Fibroblast of pulmonary artery (primary cell): ENCODE data around the gene AKAP13.

Experiments used
- DNase-seq: peaks from one replicate; pipeline ENCODE4 v3.0.0-alpha.2; 2010; ENCODE audit warnings: low read depth
- H3K4me3 ChIP-seq: replicated peaks from 2 replicates; pipeline ENCODE4 v1.5.1; 2011; ENCODE audit warnings: low read depth, mild to moderate bottlenecking, control low read depth, low read length, moderate library complexity
- TF ChIP-seq, protein P1 (sequence below): IDR thresholded peaks from 2 replicates; pipeline ENCODE4 v1.5.1; 2011; ENCODE audit warnings: mild to moderate bottlenecking, control low read depth, low read length, inconsistent platforms; ENCODE audit errors: missing control alignments

AKAP13 gene

DNA sequence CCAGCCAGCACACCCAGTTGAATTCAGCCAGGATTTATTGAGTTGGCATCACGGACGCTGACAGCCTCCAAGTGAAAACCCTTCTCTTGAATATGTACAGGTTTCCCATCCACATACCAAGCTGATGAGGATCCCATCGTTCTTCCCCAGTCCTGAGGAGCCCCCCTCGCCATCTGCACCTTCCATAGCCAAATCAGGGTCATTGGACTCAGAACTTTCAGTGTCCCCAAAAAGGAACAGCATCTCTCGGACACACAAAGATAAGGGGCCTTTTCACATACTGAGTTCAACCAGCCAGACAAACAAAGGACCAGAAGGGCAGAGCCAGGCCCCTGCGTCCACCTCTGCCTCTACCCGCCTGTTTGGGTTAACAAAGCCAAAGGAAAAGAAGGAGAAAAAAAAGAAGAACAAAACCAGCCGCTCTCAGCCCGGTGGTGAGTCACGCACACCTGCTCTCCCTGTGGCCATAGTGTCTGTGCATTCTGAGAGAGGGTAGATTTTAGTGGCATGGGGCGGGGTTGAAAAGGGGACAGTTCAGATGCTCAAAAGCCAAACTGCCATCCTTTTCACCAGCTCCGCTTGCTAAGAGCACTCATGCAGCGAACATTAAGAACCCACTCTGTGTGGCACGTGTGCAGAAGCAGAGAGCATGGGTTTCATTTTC lies 363.1 kb downstream of the AKAP13 start:
- no peak for DNase-seq
- H3K4me3 ChIP-seq: no peak overlapping the region
- TF ChIP-seq, protein P1, sequence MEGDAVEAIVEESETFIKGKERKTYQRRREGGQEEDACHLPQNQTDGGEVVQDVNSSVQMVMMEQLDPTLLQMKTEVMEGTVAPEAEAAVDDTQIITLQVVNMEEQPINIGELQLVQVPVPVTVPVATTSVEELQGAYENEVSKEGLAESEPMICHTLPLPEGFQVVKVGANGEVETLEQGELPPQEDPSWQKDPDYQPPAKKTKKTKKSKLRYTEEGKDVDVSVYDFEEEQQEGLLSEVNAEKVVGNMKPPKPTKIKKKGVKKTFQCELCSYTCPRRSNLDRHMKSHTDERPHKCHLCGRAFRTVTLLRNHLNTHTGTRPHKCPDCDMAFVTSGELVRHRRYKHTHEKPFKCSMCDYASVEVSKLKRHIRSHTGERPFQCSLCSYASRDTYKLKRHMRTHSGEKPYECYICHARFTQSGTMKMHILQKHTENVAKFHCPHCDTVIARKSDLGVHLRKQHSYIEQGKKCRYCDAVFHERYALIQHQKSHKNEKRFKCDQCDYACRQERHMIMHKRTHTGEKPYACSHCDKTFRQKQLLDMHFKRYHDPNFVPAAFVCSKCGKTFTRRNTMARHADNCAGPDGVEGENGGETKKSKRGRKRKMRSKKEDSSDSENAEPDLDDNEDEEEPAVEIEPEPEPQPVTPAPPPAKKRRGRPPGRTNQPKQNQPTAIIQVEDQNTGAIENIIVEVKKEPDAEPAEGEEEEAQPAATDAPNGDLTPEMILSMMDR: no peak

DNA sequence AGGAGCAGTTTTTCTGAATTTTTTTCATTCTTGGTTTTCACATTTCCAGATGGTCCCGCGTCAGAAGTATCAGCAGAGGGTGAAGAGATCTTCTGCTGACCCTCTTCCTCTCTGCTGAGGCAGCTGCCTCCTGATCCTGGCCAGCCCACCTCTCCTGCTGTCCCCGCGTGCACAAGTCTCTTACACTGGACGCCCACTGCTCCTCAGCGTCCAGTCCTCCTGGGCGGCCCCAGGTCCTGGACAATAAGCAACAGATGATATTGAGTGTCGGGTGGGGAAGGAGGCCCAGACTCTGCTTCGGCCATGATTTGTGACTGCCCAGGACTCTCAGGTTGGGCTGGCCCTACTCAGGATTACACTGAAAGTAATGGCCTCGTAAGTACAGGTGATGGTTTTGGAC lies 364.2 kb downstream of the AKAP13 start:
- TF ChIP-seq, protein P1: no peak
- DNase-seq: no peak
- H3K4me3 ChIP-seq: no peak overlapping the region

DNA sequence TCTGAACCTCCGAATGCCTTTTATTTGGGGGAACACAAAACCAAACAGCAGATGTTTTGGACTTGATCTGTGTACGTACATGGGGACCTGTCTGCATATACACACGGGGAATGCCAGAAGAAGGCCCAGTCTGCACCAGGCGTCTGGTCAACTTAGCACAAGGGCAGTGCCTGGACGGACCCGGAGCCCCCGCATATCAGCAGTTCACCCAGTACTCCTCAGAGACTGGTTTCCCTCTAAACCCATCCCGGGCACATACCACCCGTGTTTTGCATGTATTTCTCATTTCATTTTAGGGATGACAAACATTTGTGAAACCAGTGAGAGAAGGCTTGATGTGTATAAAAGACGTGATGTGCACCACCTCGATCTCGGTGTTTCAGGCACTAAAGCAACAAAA lies 364.6 kb downstream of the AKAP13 start:
- TF ChIP-seq, protein P1: no peak
- H3K4me3 ChIP-seq: no peak overlapping the region
- no peak for DNase-seq

DNA sequence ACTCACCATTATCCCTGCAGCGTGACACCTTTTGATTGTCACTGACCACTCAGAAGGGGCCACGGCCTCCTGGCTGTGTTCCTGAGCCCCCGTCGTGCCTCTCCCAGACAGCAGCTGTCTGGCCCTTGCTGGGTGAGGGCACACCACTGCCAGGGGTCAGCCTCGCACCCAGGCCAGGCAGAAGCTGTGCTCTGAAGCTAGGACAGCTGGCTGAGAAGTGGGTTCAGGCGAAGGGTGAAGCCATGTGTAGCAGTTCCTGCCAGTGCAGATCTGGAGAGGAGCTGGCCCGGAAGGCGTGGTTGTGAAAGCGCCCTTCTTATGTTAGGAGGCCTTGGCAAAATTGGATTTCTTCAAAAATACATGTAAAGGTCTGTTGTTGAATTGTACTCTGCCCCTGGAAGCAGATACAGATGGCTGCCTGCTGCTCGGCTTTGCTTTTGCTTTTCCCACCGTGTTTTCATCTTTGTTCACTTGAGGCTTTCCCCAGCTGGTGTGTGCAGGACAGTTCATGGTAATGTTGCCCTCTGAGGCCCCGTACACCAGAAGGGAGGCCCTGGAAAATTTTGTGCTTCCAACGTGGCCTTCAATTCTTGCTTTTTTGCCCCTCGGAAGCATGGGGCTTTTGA lies 365.2 kb downstream of the AKAP13 start:
- no peak overlapping the region for H3K4me3 ChIP-seq
- no peak for DNase-seq
- TF ChIP-seq, protein P1: no peak

DNA sequence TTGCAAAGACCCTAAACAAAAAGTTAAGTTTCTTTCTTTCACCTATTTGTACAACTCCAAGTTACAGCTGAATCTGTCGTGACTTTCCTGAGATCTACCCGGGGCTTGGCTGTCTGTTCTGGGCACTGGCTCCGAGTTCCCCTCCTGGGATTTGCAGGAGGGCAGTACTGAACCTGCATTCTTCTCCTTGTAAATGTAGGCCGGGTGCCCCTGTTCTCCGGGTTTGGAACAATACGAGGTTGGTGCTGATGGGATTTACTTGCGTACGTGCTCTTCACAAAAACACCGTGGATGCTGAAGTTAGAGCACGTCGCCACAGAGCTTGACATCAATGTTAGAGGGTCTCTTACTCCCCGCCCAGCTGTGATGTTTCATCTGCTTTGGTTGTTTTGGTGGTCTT lies 366.2 kb downstream of the AKAP13 start:
- H3K4me3 ChIP-seq: no peak overlapping the region
- TF ChIP-seq, protein P1: no peak
- no peak for DNase-seq

DNA sequence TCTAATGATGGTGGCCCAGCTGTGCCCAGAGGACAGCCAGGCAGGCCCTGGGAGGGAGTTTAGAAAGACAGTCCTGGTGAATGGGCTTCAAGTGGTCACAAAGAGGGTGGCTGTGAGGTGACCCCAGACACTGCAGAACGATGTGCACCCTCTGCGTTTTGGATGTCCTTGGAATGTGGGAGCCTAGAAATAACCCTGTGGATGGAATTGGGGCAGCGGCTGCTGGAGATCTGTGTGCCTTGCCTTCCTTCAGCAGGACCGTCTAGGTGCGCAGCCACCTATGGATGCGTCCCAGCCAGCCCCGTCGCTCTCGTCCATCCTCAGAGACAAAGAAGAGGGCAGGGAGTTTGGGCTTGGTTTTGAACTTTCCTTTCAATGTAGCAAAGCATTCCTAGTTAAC lies 367.8 kb downstream of the AKAP13 start:
- H3K4me3 ChIP-seq: no peak overlapping the region
- TF ChIP-seq, protein P1: no peak
- DNase-seq: no peak

DNA sequence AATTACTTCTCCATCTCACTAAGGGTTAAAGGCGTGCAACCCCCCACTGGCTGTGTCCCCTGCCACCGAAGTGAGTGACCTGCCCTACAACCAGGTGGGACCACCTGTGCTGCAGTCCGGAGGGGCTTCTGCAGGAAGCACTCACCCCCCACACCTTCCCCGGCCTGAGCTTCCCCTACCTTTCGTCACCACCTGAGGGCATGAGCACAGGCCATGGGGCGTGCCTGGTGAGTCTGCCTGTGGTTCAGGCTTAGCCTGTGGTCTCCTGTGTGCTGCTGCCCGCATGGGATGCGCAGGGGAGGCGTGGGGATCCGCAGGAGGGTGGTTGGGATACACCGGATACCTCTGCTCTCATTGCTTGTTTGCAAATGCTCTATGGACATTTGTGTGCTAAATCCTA lies 368.3 kb downstream of the AKAP13 start:
- H3K4me3 ChIP-seq: no peak overlapping the region
- no peak for DNase-seq
- TF ChIP-seq, protein P1: no peak
